NOMO-1 treated with dmso at 0.1 percent for 144 hours (cell line): ENCODE measurements around the gene TXK.

Experiments
- DNase-seq: peaks from one replicate; lab custom pipeline; 2025; ENCODE audit not compliant: unreplicated experiment; lab: John Stamatoyannopoulos, UW

Gene TXK

DNA sequence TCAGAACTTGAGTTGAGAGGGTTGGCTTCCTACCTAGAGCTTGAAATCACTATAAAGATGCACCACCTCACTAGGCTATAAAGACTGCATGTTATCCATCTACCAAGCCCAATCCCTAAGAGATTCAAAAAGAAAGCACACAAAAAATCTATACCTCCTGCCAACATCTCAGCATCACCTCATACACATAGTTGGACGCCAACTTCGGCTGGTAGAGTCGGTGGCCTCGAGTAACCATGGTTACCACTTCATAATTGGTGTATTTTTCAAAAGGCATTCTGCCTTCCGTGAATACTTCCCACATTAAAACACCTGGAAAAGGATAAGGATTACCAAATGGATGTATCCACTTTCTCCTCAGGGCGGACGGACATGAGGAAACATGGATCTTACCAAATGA, 4.5 kb upstream of the TXK start:
- DNase-seq: no peak

DNA sequence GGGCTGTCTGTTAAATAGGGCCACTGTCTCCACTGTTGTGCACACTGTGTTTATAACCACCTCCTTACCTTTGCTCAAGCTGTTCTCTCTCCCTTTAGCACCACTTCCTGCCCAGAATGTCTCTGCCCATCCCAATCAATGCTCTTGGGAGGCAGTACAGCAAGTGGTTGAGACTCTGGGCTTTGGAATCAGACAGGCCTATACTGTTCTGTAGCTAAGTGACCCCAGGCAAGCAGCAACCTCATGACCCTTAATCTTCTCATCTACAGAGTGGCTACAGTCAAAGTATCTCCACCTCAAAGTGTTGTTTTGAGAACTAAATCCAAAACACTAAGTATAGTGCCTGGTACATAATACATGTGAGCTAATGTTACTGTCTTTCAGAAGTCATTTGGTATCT, 3.8 kb upstream of the TXK start:
- no peak for DNase-seq

GRCh38 chr4:48133669-48134068, 381 bp downstream of the TXK start:
- DNase-seq: no peak

DNA sequence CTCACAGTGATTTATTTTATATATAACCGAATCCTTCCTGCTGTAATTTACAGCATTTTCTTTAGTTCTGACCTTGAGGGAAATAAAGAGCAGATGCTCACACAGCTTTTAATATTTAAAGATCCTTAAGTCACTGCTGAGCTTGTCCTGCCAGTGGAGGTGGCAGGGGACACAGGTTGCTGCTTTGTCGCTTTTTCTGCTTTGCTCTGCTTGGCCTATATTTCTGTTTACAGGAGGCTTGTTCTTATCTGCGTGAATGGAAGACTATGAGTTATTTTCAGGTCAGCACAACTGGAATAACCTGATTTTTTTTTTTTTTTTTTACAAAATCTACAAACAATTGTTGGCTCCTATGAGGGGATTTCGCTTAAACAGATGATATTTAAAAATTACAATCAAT, 2.3 kb downstream of the TXK start:
- no peak for DNase-seq

- no peak for DNase-seq
These were observed 4.0 kb downstream of the TXK start for GRCh38 chr4:48130100-48130499.

GRCh38 chr4:48129307-48130014, 4.6 kb downstream of the TXK start:
- no peak for DNase-seq

DNA sequence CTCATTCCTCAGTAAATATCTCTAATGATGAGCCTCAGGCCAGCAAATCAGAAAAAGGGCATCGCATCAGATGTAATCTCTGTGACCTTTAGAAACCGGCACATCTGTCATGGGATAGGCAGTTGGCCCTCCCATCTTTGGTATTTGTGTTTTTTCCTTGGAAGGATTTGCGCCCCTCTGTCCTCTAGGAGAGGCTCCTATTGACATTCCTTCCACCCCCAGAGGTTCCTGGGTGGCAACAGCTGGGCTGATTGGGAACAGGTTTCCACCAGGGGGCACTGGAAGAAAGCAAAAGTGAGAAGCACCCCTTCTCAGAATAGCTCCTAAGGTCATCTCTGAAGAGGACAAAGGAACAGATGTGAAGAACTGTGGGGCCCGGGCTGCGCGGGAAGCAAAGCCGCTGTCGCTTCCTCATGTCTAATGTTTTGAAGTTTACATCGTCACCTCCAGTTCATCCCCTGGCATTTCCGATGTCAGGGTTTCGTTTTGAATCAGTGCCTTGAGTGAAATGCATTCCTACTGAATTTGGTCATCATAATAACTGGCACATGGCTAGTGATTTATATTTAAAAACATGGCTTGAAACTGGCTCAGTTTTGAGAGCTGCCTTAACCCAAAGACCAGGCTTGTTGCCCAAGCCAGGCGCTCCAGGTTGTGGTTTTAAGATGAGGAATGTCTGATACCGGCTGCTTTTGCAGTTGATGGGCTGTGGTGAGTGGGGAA, 6.2 kb downstream of the TXK start:
- peak; percentile 17 for DNase-seq

DNA sequence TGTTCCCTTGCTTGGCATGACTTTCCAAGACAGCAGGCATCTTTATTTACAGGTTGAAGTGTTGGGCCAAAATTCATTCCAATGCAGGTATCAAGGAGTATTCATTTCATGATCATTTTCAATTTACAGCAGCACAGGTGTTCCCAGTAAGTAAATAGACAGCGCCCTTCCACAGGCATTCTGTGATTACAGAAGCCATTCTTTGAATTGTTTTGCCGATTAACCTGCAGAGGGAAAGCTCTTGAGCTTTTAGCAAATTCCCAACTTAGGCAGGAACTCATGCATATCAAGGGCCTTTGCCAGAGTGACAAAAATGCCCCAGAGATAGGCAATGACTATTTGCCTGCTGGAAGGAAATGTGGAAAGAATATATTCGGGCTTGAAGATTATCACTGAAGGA, 6.8 kb downstream of the TXK start:
- DNase-seq: no peak

GRCh38 chr4:48126621-48127020, 7.4 kb downstream of the TXK start:
- DNase-seq: no peak

DNA sequence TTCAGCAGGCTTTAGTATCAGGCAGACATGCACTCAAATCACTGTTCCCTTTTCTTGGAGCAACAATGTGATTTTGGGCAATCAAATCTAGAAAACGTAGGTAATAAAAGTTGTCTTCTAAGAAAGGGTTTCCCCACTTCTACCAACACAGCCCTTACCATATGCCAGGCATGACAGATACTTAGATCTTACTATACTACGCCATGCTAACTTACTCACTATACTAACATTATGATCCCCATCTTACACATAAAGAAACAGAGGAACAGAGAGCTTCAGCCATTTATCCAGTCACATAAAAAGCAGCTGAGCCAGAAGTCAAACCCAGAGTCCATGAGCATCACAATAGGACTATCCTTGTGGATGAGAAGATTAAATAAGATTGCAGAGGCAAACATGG, 9.2 kb downstream of the TXK start:
- DNase-seq: no peak

GRCh38 chr4:48122756-48123155, 11.3 kb downstream of the TXK start:
- DNase-seq: no peak

DNA sequence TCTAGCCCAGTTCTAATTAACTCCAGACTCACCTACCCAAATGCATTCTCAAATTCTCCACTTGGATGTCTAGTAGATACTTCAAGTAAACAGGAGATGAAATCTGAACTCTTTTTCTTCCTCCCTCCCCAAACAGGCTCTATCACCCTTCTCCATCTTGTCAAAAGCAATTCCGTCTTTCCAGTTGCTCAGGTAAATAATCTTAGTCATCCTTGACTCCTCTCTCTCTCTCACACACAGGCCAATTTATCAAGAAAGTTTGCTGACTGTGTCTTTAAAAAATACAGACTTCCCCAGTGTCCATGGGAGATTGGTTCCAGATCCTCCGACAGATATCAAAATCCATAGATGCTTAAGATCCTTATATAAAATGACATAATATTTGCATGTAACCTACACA, 12.9 kb downstream of the TXK start:
- DNase-seq: no peak

GRCh38 chr4:48120132-48120531, 13.9 kb downstream of the TXK start:
- no peak for DNase-seq

DNA sequence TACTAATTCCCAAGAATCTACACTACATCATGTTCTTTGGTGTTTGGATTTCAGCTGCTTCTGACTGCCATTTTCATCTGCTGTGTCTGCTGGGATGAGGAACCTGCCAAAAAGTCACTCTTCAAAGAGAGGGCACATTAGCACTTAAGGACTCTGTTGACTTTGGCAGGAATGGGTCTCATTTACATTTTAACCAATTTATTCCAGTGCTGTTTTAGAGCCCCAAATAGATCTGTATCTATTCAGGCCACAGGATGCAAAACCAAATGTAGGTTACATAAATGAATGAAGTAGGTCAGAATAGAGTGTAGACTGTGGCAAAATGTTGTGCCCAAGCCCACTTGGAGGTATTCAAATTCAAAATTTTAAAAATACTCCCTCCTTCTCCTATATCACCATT, 14.4 kb downstream of the TXK start:
- DNase-seq: no peak

- no peak for DNase-seq
These were observed 16.0 kb downstream of the TXK start for GRCh38 chr4:48118081-48118480.

GRCh38 chr4:48116582-48116981, 17.5 kb downstream of the TXK start:
- no peak for DNase-seq

- DNase-seq: no peak
These were observed 19.6 kb downstream of the TXK start for GRCh38 chr4:48114412-48114811.

DNA sequence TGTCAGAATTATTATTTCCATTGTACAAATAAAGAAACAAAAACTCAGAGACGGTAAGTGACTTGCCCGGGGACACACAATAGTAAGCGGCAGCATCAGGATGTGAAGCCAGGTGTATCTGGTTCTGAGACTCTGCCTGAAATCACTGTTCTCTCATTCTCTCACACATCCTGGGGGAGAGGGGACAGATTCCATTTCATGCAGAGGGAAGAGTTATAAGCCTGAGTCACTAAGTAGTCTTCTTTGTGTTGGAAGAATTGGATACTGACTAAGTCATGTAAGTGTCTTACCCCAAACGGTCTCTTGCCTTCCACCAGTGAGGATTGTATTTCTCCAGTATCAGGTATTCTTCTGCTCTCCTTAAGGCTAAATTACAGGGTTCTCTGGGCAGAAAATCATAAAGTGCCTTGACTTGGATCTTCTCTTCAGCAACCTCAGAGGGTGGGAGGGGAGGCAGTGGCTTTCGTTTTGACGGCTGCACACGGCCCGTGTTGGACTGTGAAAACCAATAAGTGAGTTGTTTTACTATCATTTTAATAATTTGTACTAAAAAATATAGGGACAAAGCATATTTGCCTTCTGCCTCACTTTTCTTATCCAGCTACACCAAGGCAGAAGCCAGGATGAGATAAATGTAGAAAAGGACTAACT, 21.9 kb downstream of the TXK start:
- DNase-seq: no peak

DNA sequence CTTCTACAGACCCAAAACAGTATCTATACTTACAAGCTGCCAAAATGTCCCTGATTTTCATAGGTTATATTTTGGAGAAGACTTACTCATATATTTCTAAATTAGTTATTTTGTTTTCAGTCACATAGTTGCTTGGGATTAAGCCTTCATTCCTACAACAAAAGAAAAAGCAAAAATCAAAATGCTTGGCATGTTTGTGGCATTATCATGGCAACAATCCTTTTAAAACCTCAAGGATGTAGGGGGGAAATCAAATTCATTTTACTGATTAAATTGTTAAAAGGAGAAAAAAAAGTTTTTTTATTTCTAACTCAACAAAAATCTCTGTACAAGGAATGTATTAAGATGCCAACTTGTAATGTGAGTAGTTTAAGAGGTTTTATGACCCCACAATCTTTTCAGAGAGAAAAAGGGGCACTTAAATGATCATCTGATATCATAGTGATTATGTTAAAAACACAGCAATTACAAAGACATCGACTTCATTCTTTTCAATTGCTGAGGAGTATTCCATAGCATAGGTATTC, 23.5 kb downstream of the TXK start:
- no peak for DNase-seq

GRCh38 chr4:48109413-48110263, 24.4 kb downstream of the TXK start:
- DNase-seq: no peak
